Activated CD8-positive, alpha-beta memory T cell treated with anti-CD3 and anti-CD28 coated beads, Interleukin-2, amount 50 U/mL, for 48 hours (primary cell): Measurements from ENCODE around the gene NPLOC4.

Experiments
- DNase-seq: peaks from one replicate; pipeline ENCODE4 v3.0.0-alpha.2; 2020

NPLOC4 gene

DNA sequence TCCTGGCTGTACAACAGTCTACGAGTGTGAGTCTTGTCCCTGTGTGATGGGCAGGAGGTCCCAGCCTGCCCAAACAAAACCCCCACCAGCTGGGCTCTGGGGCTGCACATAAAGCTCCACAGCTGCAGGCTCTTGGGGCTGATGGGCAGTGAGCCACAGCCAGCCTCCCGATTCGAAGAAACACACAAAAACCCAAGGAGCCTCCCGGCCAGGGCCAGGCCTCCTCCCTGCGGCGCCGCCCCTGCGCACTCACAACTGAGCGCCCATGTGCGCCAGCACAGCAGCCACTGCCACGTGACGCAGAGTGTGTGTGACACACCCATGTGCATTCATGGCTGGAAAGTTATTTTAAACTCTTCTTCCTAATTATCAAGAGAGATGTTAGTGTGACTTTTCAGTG lies 54.2 kb downstream of the NPLOC4 start:
- DNase-seq: no peak

DNA sequence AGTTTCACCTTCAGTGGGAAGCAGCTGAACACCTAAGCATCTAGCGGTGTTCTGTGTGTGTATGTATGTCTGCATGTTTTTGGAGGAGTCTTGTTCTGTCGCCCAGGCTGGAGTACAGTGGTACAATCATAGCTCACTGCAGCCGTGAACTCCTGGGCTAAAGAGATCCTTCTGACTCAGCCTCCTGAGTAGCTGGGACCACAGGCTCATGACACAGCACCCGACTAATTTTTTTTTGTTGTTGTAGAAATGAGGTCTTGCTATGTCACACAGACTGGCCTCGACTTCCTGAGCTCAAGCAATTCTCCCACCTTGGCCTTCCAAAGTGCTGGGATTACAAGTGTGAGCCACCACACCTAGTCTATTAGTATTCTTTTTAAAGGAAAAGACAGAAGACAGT lies 54.6 kb downstream of the NPLOC4 start:
- no peak for DNase-seq

DNA sequence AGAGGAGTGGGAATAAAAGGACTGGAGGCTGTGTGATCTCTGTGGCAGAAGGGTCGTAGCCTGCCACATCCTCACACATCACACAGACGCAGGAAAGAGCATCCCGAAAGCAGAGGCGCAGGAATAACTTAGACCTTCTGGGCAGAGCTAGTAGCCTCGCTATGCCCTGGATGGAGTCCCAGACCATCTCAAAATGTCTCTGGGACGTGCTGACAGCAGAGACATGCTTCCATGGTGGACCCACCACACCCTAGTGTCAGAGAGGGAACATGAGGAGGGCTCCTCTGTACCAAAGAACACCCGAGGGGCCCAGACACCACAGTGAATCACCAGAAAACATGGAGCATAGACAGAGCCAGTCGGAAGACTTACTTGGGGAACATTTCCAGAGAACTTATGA lies 55.2 kb downstream of the NPLOC4 start:
- DNase-seq: no peak

DNA sequence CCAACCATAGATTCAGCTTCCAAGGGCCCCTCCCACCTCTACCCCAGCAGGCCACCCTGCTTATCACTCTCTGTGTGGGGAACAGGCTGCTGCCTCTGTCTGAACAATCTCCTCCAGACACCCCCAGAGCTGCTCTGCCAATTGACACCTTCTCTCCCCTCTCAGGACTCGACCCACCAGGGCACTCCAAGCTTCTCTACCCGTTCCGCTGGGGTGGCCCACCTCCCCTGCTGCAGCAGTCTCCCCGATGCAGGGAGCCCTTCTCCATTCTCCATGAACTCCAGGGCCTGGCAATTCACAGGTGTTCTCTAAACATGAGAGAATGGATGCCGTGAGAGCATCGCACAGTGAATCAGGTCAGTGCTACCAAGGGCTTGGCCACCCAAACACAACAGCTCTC lies 56.4 kb downstream of the NPLOC4 start:
- DNase-seq: no peak

DNA sequence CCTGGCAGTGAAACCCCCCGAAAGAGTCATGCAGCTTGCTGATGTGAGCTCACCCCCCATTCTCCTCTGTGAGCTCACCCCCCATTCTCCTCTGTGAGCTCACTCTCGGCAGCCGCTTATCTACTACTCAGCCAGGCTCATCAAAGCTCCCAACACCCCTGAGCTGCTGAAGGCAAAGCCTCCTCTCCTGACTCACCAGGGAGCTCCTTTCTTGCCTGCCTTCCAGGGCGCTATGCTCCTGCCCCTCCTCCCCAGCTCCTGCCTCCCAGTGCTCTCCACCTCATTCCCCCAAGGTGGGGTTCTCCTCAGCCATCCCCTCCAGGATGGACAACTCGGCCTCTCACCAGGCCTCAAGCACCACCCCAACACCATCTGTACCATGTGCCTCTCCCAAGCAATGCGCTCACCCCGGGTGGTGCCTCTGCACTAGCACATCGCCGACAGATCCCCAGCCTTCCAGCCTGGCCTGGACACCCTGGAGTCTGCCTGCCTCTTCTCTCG lies 57.0 kb downstream of the NPLOC4 start:
- DNase-seq: no peak

DNA sequence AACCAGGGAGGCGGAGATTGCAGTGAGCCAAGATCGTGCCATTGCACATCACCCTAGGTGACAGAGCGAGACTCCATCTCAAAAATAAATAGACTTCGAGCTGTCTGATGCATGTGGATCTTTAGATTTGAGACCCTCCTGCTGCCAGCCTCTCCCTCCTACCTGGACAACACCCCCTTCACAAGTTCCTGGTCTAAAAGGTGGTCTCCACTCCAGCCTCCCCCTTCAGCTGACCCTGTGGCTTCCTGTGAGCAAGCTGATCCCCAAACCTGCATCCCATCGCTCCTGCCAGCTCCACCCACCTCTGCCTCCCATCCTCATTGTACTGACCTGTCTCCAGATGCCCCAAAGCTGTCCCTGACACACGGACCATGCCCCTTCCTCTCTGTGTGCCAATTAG lies 57.6 kb downstream of the NPLOC4 start:
- DNase-seq: no peak

DNA sequence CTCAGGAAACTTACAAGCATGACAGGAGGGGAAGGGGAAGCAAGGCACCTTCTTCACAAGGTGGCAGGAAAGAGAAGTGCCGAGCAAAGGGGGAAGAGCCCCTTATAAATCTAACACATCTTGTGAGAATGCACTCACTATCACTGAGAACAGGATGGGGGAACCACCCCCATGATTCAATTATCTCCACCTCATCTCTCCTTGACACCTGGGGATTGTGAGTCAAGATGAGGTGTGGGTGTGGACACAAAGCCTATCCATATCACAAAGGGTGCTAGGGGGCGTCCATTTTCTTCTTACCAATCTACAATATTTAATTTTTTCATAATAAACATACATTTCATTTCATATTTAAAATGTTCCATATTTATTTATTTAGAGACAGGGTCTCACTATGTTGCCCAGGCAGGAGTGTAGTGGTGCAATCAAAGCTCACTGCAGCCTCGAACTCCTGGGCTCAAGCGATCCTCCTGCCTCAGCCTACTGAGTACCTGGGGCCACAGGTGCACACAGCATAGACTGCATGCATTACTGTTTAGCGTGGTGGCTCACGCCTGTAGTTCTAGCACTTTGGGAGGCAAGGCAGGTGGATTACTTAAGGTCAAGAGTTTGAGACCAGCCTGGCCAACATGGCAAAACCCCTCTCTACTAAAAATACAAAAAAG lies 58.2 kb downstream of the NPLOC4 start:
- no peak for DNase-seq

DNA sequence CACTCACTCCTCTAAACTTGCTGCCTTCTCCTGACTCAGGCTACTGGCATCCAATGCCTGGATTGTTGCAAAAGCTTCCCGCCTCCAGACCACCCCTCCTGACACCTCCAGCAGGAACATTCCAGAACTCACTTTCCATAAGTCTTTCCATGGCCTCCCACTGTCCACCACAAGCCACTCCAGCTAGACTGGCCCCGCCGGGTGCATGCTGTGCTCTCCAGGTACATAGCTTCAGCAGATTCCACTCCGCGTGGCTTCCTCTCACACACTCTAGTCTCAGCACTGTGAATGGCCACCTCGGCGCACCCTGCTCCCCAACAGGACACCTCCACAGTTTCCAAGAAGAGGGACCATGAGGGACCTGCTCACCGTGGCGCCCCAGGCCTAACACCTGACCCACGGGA lies 58.9 kb downstream of the NPLOC4 start:
- DNase-seq: no peak

DNA sequence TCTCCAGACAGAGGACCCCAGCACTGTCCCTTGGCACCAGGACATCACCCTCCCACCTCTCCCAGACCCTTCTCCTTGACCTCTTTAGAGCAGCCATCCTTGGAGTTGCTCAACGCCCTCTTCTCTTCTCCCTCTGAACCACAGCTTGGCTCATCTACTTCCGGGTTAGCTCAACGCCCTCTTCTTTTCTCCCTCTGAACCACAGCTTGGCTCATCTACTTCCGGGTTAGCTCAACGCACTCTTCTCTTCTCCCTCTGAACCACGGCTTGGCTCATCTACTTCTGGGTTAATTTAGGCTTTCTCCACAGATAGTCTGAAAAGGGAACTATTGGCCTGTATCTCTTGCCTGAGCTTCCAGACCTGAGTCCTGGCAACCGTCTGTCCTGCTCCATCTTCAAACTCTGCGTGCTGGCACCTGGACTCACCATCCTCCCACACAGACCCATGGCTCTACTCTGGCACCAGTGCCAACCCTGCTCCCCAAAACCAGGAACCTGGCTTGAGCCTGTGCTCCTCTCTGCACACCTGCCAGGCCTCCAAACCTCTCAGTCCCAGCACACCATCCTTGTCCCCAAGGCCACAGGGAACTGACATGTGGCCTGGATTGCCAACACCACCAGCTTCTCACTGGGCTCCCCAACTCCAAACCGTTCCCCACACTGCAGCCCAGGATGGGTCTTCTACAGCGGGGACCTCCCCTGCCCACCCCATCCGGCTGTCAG lies 59.5 kb downstream of the NPLOC4 start:
- DNase-seq: no peak

DNA sequence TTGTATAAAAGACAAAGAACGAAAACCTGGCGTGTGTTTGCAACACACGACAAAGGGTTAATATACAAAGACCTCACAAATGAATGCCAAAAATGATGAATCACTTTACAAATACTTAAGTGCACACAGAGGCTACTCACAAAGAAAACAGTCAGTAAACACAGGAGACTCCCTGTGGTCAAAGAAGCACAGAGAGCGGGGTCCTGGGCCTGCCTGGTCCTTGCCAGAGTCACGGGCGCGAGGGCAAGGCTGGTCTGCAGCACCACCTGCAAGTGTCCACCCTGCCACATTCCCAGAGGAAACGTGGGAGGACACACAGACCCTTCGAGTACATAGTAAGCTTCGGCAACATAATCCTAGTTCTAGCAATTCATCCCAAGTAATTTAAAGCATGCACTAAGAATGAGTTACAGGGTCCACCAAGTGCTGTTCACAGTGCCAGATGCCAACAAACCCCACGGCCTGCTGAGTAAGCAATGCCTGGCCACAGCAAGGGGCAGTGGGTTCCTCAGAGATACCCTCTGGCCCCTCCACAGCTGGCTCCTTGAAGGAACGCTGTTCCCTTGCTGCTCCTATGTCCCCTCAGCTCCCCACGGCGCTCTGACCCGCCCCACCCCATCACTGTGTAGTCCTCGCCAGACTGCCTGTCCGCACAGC lies 60.2 kb downstream of the NPLOC4 start:
- DNase-seq: no peak

DNA sequence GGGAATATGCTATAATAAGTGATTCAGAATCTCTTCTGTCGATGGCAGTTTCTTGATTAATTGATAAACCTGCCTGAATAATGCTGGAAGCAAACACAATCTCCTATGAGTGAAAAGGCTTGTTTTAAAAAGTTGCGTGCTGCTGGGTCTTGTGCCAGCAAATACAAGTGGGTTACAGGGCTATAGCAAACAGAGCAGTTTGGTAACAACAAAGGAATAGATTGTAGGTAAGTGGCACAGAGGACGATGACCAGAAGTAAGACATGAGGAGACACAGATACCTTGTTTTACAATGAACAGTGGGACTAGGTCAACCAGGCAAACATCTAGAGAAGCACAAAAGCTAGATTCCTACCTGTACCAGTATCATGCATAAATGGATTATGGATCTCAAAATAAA lies 61.1 kb downstream of the NPLOC4 start:
- DNase-seq: no peak

DNA sequence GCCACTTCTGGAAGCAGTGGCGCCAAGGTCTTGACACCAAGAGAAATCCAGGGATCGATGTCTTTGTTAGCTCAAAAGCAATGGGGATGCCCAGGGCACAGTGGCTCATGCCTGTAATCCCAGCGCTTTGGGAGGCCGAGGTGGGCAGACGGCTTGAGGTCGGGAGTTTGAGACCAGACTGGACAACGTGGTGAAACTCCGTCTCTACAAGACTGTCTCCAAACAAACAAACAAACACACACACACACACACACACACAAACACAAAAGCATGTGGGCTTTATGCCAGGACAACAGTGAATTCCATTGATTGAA lies 62.3 kb downstream of the NPLOC4 start:
- DNase-seq: no peak

DNA sequence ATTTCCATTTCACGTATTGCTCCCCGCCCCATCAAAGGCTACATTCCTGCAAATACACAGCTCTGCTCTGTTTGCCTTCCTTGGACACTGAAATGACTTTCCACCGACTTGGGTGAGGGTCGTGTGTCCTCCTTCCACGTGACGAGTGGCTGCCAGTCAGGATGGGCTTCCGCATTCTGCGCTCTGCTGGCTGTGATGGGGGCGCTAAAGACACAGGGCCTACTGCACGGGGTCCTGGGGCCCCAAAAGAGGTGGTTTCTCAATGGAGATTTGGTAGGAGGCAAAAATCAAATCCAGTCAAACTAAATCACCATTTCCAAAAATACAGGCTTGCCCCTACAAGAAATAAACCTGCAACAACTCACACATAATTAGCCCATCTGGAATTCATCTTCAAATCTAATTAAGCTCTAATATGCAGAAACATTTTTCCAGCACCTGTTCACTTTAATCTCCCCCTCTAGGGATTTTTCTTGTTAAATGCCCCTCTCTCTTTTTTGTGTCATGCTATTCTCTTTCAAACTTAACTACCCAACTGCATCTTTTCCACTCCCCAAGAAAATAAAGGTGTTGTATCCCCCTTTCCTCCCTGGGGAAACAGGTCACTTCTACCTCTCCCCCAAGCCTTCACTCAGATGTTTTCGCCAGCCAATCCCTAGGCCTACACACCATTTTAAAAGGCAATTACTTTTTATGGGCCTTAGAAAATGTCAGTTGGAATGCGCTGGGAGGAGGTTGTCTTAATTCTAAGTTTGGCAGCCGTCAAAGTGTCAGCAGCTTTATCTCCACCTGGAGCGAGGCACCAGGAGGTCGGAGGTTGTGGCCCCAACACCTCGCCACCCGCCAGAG lies 62.9 kb downstream of the NPLOC4 start:
- DNase-seq: no peak

DNA sequence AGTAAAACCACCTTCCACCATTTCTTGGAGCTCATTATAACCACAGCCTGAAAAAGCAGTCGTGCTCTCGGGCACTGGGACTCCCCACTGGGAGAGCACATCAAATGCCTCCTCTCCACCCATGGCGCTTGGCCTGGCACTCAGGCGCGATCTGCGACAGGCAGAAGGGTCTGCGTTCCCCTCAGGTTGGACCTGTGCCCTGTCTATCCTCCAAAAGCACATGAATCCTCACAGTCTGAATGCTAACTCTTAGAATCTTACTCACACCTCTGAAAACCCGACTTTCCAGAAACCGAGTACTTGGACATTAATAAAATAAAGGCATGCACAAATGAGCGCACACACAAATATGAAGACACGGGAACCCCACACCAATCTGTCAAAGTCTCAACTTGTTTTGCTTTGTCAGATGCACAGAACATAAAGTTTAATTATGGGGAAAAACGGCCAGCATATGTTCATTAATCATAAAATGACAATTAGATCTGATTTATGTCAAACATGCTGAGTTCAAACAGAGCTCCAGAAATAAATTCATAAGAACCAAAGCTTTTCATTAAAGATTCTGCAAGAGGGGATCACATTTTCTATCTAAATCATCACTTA lies 64.2 kb downstream of the NPLOC4 start:
- DNase-seq: no peak

DNA sequence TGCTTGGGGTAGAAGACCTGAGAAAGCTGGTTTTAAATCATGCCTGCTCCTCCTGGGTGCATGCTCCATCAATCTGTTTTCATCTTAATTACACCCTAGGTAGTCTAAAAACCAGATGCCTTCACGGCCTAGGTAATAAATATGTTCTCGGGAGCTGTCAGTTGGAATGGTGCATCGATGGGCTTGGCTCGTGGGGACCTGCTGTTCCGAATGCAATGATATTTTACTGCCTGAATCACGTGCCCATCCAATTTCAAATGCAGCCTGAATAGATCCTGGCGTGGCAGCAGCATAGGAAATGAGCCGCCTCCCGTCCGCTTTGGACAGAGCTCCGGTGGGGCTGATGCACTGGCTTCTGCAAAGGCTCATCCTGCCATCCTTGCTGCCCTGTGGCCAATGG lies 65.9 kb downstream of the NPLOC4 start:
- DNase-seq: no peak

DNA sequence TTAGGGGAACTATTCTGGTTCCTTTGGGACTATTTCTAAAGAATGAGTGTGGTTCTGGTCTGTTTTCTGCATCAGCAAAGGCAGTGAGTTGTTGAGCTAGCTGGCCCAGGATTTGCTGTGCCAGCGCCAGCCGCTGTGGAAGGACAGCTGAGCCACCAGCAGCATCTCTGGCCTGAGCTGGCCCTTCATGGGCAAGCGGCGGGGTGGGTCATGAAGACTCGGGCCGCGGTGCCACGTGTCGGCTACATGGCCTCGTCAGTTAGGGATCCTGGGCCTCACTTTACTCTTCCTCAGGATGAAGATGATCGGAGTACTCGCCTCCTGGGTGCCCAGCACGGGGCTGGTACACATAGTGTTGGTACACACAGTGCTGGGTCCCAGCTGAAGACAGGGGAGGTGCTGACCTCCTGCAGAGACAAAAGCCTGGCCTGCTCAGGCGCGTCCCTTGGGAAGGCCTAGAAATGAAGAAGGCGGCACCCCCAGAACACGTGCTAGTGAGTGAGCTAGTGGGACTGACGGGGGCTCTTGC lies 66.9 kb downstream of the NPLOC4 start:
- DNase-seq: no peak

DNA sequence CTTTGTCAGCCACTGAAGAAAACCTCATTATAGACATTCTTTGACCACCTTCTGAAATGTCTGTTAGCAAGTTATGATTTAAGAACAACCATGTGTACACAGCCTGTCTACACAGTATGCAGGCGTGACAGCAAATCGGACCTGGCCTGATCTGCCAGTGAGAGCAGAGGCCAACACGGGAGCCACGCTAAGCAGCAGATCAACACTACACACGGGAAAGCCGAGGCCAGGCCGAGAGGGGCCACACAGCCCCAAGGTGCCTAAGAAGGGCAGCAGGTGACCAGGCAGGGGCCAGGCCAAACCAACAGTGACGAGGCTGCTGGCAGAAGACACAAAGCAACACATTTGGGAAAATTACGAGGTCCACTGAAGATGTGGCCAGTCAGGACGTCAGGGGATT lies 68.5 kb downstream of the NPLOC4 start:
- no peak for DNase-seq

DNA sequence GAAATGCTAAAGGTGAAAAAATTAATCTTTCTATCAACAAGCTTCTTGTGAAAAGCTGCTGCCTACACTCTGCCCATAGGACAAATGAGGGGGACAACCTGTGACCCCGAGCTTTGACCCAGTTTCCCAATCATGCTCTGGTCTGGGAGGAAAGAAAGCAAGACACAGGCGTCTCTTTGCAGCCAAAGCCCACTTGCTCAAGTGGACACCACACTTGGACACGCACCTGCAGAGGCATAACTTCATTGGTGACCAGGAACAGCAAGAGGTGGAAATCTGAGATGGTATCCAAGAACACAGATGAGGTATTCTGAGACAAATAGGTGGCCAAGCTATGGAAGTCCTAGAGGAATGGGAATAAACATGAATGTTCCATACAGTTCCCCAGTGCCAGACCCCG lies 69.7 kb downstream of the NPLOC4 start:
- DNase-seq: no peak

DNA sequence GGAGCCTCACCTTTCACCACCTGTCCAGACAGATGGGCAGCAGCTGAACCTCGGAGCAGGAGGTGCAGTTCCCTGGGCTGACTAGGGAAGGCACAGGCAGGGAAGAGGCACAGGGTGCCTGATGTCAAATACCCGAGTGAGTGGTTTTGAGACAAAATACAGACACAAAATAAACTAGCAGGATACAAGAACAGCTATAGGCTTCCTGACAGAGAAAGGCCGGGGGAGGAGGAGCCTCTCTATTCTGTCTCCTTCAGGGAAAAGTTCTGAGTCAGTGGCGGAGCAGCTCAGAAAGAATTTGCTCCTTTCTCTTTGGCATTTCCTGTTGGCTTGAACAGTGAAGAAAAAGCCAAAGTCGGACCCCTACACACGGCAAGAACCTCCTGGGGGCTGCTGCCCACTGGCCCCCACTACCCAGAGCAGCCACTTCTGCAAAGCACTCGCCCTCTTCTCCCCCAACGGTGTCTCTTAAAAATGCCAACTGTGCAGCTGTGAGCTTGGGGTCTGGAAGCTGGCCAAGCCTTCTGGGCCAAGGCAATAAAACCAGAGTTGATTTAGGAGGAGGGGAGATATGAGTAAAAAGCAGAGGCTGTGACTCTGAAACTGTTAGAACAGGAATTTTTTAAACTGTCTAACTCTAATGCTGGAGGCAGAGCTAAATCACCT lies 70.3 kb downstream of the NPLOC4 start:
- DNase-seq: no peak

DNA sequence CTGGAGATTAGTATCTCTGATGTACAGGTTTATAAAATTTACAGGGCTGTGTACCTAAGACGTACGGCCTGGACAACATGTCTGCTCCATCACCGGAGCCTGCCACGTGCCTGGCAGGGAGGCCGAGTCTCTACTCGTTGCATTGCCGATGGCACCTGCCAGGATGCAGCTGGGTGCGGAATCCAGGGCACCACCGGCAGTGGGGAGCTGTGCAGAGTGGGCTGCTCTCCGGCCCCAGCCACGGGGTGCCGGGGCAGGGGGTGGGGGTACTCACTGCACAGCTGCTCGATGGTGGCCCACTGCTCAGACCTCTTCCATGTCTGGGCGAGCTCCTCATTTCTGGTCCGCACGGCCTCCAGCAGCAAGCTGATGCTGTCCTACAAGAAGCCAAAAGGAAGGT lies 71.7 kb downstream of the NPLOC4 start:
- no peak for DNase-seq

DNA sequence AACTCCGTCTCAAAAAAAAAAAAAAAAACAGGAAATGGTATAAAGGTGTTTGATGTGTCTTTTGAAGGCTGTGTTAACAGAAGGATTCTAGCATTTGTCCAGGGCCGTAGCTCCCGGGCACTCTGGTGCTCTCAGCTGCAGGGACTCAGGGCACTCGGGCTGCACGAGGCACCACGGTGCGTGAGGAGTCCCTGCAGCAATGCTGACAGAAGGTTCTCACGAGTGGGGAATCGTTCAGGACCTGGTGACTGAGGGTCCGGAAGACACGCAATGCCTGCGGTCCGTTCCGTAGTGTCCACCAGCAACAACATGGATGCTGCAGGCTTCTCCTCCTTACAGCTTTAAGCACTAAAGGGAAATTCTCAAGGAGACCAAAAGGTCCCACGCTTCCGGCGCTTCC lies 72.1 kb downstream of the NPLOC4 start:
- DNase-seq: no peak
